ENCODE results near the gene ARV1. TPM values are rescaled to one million over a fixed set of nuclear protein-coding genes. Genes with fewer than 3 reads are reported as not detected.

ARV1 gene
- 11.7 and 14.4 TPM in 2 replicates for total RNA-seq

DNA sequence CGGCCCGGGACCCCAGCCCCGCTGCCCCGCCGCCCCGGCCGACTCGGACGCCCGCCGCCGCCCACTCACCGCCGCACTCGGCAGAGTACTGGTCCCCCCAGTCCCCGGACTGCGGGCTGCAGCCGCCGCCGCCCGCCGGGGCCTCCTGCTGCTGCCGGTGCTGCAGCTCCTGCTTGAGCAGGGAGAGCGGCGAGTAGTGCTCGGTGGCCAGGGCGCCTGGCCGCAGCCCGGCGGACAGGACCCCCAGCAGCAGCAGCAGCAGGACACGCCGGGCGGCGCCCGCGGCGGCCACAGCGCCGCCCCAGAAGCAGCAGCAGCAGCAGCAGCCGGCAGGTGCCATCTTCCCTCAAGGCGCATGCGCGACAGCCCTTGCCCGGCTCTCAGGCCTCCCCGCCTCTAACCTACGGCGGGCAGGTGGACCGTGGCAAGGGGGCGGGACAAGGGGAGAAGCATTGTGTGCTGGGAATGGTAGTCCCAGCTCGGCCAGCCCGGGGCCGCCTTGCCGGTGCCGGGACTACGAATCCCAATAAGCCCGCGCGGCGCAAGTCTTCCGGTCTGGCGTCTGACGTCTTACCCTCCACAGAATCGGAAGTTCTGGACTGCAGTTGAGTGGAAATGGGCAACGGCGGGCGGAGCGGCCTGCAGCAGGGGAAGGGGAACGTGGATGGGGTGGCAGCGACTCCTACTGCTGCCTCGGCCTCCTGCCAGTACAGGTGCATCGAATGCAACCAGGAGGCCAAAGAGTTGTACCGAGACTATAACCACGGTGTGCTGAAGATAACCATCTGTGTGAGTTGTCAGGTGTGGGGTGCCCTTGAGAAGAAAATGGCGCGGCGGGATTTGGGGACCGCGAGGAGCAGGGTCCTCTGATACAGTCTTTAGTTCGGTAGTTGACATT lies at the start of gene ARV1, which contains the start of gene TTC13:
Gene ARV1, plus strand, starts transcription at position 604 of the 898 bp plus-strand sequence. Its CDS starts 12 bp downstream, at position 616.
Gene TTC13, minus strand, starts transcription at position 371 of the 898 bp plus-strand sequence. Its CDS starts 31 bp downstream, at position 340.

DNA sequence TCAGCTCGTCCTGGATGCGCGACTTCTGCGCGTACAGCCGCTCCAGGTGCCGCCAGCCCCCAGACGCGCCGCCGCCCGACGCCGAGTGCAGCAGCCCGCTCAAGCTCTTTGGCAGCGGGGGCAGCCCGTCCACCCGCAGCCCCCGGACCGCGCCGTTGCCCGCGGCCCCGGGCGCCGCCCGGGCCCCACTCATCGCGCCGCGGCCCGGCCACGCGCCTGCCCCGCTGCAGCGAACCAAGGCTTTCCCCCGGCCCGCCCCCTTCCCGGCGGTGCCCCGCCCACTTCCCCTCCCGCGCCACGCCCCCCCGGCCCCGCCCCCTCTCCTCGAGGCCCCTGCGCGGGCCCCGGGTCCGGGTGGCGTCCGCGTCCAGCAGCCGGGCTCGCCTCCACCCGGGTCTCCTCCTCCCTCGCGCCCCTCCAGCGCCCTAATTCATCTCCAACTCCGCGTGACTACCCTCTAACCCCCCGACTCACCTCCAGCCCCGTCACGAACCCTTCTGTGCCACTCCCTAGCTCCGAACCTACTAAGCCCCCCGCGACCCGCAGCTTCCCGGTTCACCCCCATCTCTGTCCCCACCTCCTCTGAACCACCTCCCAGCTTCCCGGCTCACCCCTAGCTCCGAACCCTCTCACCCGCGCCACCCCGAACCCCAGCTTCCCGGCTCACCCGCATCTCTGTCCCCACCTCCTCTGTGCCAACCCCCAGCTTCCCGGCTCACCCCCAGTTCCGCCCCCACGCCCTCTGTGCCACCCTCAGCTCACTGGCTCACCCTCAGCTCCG lies 61.3 kb downstream of the ARV1 start, which contains the start of gene FAM89A:
Gene FAM89A, minus strand, starts transcription at position 236 of the 781 bp plus-strand sequence. Its CDS starts 43 bp downstream, at position 193.

Other genes with a start within 250 kb of the ARV1 start
- not detected in 2 replicates for gene CAPN9, start 231.7 kb upstream of the ARV1 start, total RNA-seq
- 37.2 and 39.6 TPM in 2 replicates for gene C1orf198, start 110.6 kb upstream of the ARV1 start, total RNA-seq
- 12.7 and 18.2 TPM in 2 replicates for gene TTC13, start 233 bp upstream of the ARV1 start, total RNA-seq
- gene FAM89A, start 61.2 kb downstream of the ARV1 start, total RNA-seq: 14.5 and 18.3 TPM in 2 replicates
- gene TRIM67, start 183.0 kb downstream of the ARV1 start, total RNA-seq: not detected in 2 replicates

Data from vein endothelial cell (primary cell).